Measurements from ENCODE around the gene TMEM39B.
A peak's percentile ranks its signal among the peaks of the same experiment; 100 is the strongest.
"Not testable (repeated sequence)": the region's sequence is repeated elsewhere in the genome, so short reads cannot be mapped to it uniquely, and the experiment has no call there.

TMEM39B gene

DNA sequence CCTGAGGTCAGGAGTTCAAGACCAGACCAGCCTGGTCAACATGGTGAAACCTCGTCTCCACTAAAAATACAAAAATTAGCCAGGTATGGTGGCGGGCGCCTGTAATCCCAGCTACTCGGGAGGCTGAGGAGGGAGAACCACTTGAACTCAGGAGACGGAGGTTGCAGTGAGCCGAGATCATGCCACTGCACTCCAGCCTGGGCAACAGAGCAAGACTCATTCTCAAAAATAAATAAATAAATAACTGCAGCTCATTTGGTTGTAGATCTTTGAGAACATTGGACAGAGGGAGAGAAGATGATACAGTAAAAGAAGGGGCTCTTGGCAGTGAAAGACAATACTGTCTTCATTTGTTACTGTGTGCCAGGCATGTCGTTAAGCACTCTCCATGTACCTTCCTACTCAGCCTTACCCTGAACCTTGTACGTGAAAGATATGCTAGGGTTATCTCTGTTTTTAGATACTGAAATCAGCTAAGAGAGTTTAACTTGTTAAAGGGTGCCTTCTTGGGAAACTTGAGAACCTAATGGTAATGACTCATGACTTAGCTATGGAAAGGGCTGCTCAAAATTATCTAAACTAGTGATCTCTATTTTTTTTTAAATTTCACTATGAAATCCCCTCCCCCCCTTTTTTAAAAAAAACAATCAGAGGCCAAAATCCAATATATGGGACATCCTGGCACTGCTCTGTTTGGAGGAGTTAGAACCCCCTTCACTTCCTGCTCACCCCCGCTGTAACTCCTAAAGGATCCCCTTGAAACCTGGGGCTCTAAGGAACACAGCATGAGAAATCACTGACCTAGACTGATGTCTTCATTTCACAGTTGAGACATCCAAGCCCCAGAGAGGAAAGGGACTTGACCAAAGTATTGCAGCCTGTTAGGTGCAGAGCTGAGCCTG is 28.3 kb downstream of the TMEM39B start:
- Histone ChIP-seq H3K4me3 (ENCODE audit: low read length) (no peak overlapping the region), H3K9ac (ENCODE audit: low read depth, low read length) (no peak overlapping the region), H3K9me3 (ENCODE audit: insufficient read depth, low read depth, low read length) (no peaks in the 10 kb centered on the region), H3K27me3 (ENCODE audit: insufficient read depth, low read length) (no peaks in the 10 kb centered on the region), H3K36me3 (ENCODE audit: insufficient read depth, low read depth, low read length) (peaks cover 49% of the 10 kb centered on the region), H3K27ac (ENCODE audit: low read length) (no peak overlapping the region), H3K4me1 (ENCODE audit: insufficient read depth, low read length) (no peaks in the 10 kb centered on the region)

DNA sequence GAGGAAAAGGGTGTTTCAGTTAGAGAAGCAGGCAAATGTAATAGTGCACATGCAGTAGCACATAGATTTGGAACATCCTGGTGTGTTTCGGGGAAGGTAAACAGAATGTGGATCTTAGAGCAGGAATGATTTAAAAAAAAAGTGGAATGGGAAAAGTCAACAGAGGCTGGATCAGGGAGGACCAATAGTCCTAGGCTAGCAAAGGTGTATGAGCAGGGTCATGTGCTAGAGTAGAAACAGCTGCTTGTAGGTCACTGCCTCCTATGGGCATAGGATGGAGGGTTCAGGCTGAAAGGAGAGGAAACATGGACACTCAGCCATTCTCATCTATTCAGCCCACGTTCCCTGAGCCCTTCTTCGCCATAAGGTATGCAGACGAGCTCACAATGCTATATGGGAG is 31.4 kb downstream of the TMEM39B start:
- H3K9ac ChIP-seq (ENCODE audit: low read depth, low read length) = no peak overlapping the region
- no peaks in the 10 kb centered on the region for H3K4me1 ChIP-seq (ENCODE audit: insufficient read depth, low read length)
- no peaks in the 10 kb centered on the region for H3K27me3 ChIP-seq (ENCODE audit: insufficient read depth, low read length)
- H3K27ac ChIP-seq (ENCODE audit: low read length) = no peak overlapping the region
- peaks cover 35% of the 10 kb centered on the region for H3K36me3 ChIP-seq (ENCODE audit: insufficient read depth, low read depth, low read length)
- H3K4me3 ChIP-seq (ENCODE audit: low read length) = no peak overlapping the region
- no peaks in the 10 kb centered on the region for H3K9me3 ChIP-seq (ENCODE audit: insufficient read depth, low read depth, low read length)

DNA sequence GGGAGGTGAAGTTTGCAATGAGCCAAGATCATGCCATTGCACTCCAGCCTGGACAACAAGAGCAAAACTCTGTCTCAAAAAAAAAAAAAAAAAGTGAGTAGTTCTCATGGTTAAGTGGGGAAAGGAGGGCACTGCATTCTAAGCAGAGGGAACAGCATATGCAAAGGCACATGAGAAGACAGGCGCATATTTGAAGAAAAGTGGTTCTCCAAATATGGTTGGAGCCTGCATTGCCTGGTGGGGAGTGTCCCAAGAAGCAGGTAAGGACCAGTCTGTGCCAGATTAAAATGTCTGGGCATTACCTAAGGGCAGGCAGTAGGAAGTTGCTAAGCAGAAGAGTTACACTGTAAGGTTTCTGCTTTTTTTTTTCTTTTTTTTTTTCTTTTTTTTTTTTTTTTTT is 32.6 kb downstream of the TMEM39B start:
- H3K4me3 ChIP-seq (ENCODE audit: low read length) = no peak overlapping the region
- H3K4me1 ChIP-seq (ENCODE audit: insufficient read depth, low read length) = no peaks in the 10 kb centered on the region
- H3K36me3 ChIP-seq (ENCODE audit: insufficient read depth, low read depth, low read length) = peaks cover 25% of the 10 kb centered on the region
- no peak overlapping the region for H3K27ac ChIP-seq (ENCODE audit: low read length)
- H3K27me3 ChIP-seq (ENCODE audit: insufficient read depth, low read length) = no peaks in the 10 kb centered on the region
- no peak overlapping the region for H3K9ac ChIP-seq (ENCODE audit: low read depth, low read length)
- no peaks in the 10 kb centered on the region for H3K9me3 ChIP-seq (ENCODE audit: insufficient read depth, low read depth, low read length)

DNA sequence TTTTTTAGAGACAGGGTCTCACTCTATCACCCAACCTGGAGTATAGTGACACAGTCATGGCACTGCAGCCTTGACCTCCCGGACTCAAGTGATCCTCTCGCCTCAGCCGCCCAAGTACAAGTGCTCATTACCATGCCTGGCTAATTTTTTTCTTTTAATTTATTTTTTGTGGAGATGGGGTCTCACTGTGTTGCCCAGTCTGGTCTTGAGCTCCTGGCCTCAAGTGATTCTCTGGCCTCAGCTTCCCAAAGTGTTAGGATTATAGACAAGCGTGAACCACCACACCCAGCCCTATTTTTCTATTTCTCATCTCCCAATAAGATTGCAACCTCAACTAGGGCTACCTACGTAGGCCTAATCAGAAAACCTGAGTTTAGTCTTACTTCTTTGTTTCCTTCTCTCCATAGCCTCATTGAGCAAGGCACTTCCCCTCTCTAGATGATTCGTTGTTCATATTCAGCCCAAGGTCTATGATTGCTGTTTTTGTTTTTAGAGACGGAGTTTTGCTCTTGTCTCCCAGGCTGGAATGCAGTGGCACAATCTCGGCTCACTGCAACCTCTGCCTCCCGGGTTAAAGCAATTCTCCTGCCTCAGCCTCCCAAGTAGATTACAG is 34.0 kb downstream of the TMEM39B start:
- Histone ChIP-seq H3K9ac (ENCODE audit: low read depth, low read length) (no peak overlapping the region), H3K27ac (ENCODE audit: low read length) (no peak overlapping the region), H3K4me1 (ENCODE audit: insufficient read depth, low read length) (no peaks in the 10 kb centered on the region), H3K36me3 (ENCODE audit: insufficient read depth, low read depth, low read length) (peaks cover 12% of the 10 kb centered on the region; the same call in 1 of the 2 replicates), H3K27me3 (ENCODE audit: insufficient read depth, low read length) (no peaks in the 10 kb centered on the region), H3K9me3 (ENCODE audit: insufficient read depth, low read depth, low read length) (no peaks in the 10 kb centered on the region), H3K4me3 (ENCODE audit: low read length) (no peak overlapping the region)

DNA sequence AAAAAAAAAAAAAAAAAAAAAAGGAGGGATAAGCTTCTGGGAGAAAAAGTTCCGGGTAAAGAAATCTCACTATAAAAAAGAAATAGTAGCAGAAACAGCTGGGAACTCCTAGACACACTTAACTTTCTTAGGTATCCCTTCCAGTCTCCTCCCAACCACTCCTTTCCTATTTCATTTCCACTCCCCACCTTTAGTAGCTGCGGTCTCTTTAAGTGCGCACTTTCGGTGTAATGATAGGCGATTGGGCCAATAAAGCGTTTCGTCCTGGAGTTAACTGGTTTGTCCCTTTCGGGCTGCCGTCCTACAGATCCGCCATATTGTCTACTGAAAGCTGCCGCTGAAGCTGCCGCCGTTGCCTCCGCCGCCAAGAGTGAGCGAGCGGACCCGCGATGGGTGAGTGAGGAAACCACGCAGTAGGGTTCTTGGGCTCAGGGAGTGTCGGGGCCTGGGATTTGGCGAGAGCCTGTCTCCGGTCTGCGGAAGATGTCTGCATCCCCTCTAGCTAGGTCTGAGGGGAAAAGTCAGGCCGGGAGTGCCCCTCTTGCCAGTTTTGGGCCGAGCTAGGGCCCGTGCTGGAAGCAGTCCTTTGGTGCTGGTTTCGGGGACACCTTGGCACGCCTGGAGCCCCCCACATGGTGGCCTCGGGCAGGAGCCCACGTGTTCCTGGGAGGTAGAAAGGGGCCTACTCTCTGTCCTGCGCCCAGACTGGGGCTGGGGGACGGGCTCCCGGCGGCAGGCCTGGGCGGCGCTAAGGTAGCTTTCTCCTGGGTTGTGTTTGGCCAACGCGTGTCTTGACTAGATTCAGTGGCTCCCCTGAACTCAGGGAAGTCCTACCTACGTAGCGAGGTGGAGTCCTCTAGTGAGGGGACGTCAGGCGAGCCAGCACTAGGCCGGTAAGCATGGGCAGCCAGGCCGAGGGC is 35.3 kb downstream of the TMEM39B start, which contains the start of gene KPNA6:
Gene KPNA6, plus strand, starts transcription at position 315 of the 920 bp plus-strand sequence. Its CDS starts 75 bp downstream, at position 390.
- no peaks in the 10 kb centered on the region for H3K9me3 ChIP-seq (ENCODE audit: insufficient read depth, low read depth, low read length)
- H3K27me3 ChIP-seq (ENCODE audit: insufficient read depth, low read length) = no peaks in the 10 kb centered on the region
- no peaks in the 10 kb centered on the region for H3K4me1 ChIP-seq (ENCODE audit: insufficient read depth, low read length)
- peak within 1 kb of the TSS; percentile 95 for H3K9ac ChIP-seq (ENCODE audit: low read depth, low read length)
- peaks cover under 1% of the 10 kb centered on the region; the same call in 1 of the 2 replicates for H3K36me3 ChIP-seq (ENCODE audit: insufficient read depth, low read depth, low read length)
- H3K27ac ChIP-seq (ENCODE audit: low read length) = peak within 1 kb of the TSS; percentile 49
- peak within 1 kb of the TSS; percentile 91 for H3K4me3 ChIP-seq (ENCODE audit: low read length)

DNA sequence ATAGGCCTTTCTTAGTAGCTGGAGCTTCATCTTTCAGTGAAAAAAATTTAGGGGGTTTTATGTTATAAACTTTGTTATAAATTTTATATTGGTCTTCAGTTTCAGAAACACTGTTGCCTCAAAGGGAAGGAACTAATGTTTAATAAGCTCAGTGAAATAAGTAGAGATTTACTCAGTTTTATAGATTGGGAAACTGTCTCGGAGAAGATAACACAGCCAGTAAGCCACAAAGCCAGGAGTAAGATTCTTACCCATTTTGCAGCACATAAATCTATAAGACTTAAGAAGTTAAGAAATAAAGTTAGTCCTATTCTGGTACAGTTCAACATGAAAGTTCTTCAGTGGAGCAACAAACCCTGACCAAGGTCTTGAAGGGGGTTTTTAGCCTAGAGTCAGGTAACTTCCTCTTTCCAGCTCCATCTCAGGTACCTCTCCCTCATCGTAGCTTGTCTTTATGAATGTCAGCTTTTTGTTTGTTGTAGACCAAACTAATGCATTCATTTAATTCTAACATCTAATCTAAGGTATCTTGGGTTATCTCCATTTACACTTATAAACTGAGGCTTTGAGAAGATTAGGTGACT is 38.4 kb downstream of the TMEM39B start:
- Histone ChIP-seq H3K27me3 (ENCODE audit: insufficient read depth, low read length) (no peaks in the 10 kb centered on the region), H3K9me3 (ENCODE audit: insufficient read depth, low read depth, low read length) (no peaks in the 10 kb centered on the region), H3K4me3 (ENCODE audit: low read length) (no peak overlapping the region), H3K36me3 (ENCODE audit: insufficient read depth, low read depth, low read length) (no peaks in the 10 kb centered on the region), H3K4me1 (ENCODE audit: insufficient read depth, low read length) (no peaks in the 10 kb centered on the region), H3K9ac (ENCODE audit: low read depth, low read length) (no peak overlapping the region), H3K27ac (ENCODE audit: low read length) (no peak overlapping the region)

DNA sequence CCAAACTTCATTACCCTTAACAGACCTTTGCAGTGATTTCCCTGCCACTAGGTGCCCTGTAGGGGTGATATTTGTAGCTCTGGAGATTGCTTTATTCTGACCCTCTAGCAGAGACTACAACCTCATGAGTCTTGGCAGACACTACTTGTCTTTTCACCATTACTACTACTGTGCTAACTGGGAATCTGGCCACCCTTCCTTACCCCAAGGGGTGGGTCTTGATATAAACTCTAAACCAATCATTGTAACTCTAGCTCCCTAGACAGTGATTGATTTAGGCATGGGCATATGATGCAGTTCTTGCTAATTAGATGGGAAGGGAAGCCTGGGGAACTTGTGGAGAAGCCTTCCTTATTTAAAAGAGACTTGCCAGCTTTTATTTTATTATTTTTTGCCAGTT is 39.0 kb downstream of the TMEM39B start:
- H3K4me3 ChIP-seq (ENCODE audit: low read length) = no peak overlapping the region
- H3K27me3 ChIP-seq (ENCODE audit: insufficient read depth, low read length) = no peaks in the 10 kb centered on the region
- H3K36me3 ChIP-seq (ENCODE audit: insufficient read depth, low read depth, low read length) = no peaks in the 10 kb centered on the region
- no peak overlapping the region for H3K9ac ChIP-seq (ENCODE audit: low read depth, low read length)
- H3K27ac ChIP-seq (ENCODE audit: low read length) = no peak overlapping the region
- H3K4me1 ChIP-seq (ENCODE audit: insufficient read depth, low read length) = no peaks in the 10 kb centered on the region
- H3K9me3 ChIP-seq (ENCODE audit: insufficient read depth, low read depth, low read length) = no peaks in the 10 kb centered on the region

DNA sequence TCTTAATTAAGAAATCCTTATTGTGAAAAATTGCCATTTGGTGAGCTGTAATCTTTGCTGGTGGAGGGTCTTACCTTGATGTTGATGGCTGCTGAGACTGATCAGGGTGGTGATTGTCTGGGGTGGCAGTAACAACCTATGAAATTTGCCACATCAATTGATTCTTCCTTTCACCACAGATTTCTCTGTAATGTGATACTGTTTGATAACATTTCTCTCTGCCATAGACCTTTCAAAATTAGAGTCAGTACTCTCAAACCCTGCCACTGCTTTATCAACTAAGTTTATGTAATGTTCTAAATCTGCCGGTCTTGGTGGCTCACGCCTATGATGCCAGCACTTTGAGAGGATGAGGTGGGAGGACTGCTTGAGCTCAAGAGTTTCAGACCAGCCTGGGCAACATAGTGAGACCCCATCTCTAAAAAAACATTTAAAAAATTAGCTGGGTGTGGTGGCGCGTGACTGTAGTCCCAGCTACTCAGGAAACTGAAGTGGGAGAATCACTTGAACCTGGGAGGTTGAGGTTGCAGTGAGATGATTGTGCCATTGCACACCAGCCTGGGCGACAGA is 40.2 kb downstream of the TMEM39B start:
- H3K9ac ChIP-seq (ENCODE audit: low read depth, low read length) = no peak overlapping the region
- H3K36me3 ChIP-seq (ENCODE audit: insufficient read depth, low read depth, low read length) = no peaks in the 10 kb centered on the region
- no peak overlapping the region for H3K27ac ChIP-seq (ENCODE audit: low read length)
- no peaks in the 10 kb centered on the region for H3K27me3 ChIP-seq (ENCODE audit: insufficient read depth, low read length)
- no peak overlapping the region for H3K4me3 ChIP-seq (ENCODE audit: low read length)
- no peaks in the 10 kb centered on the region for H3K4me1 ChIP-seq (ENCODE audit: insufficient read depth, low read length)
- H3K9me3 ChIP-seq (ENCODE audit: insufficient read depth, low read depth, low read length) = no peaks in the 10 kb centered on the region

DNA sequence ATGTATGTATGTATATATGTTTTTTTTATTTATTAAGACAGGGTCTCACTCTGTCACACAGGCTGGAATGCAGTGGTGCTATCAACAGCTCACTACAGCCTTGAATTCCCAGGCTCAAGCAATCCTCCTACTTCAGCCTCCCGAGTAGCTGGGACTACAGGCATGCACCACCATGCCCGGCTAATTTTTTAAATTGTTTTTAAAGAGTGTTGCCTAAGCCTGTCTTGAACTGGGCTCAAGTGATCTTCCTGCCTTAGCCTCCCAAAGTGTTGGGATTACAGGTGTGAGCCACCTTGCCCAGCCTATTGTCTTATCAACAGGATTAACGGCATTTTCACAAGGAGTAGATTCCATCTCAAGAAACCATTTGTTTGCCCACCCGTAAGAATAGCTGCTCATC is 40.7 kb downstream of the TMEM39B start:
- H3K9me3 ChIP-seq (ENCODE audit: insufficient read depth, low read depth, low read length); H3K4me3 ChIP-seq (ENCODE audit: low read length); H3K27me3 ChIP-seq (ENCODE audit: insufficient read depth, low read length); H3K27ac ChIP-seq (ENCODE audit: low read length); H3K9ac ChIP-seq (ENCODE audit: low read depth, low read length); H3K36me3 ChIP-seq (ENCODE audit: insufficient read depth, low read depth, low read length); H3K4me1 ChIP-seq (ENCODE audit: insufficient read depth, low read length): not testable (repeated sequence)

DNA sequence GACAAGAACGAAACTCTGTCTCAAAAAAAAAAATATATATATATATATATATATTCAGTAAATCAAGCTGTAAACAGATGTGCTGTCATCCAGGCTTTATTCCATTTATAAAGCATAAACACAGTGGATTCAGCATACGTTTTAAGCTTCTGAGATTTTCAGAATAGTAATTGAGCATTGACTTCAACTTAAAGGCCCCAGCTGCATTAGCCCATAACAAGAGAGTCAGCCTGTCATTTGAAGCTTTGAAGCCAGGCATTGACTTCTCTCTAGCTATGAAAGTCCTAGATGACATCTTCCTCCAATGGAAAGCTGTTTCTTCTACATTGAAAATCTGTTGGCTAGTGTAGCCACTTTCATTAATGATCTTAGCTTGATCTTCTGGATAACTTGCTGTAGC is 41.7 kb downstream of the TMEM39B start:
- Histone ChIP-seq H3K36me3 (ENCODE audit: insufficient read depth, low read depth, low read length) (no peaks in the 10 kb centered on the region), H3K4me1 (ENCODE audit: insufficient read depth, low read length) (no peaks in the 10 kb centered on the region)

DNA sequence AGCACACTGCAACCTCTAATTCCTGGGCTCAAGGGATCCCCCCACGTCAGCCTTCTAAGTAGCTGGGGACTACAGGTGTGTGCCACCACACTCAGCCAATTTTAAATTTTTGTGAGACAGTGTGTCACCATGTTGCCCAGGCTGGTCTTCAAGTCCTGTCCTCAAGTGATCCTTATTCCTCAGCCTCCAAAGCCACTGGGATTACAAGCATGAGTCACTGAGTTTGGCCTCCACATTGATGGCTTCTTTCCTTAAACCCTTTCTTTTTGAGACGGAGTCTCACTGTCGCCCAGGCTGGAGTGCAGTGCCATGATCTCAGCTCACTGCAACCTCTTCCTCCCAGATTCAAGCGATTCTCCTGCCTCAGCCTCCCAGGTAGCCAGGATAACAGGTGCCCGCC is 42.8 kb downstream of the TMEM39B start:
- Histone ChIP-seq H3K9ac (ENCODE audit: low read depth, low read length) (no peak overlapping the region), H3K27me3 (ENCODE audit: insufficient read depth, low read length) (no peaks in the 10 kb centered on the region), H3K4me3 (ENCODE audit: low read length) (no peak overlapping the region), H3K9me3 (ENCODE audit: insufficient read depth, low read depth, low read length) (no peaks in the 10 kb centered on the region), H3K27ac (ENCODE audit: low read length) (no peak overlapping the region), H3K4me1 (ENCODE audit: insufficient read depth, low read length) (no peaks in the 10 kb centered on the region), H3K36me3 (ENCODE audit: insufficient read depth, low read depth, low read length) (no peaks in the 10 kb centered on the region)

More for the DNA sequence above, 41.7 kb downstream of the TMEM39B start:
- Histone ChIP-seq H3K9me3 (ENCODE audit: insufficient read depth, low read depth, low read length) (no peaks in the 10 kb centered on the region), H3K27ac (ENCODE audit: low read length) (no peak overlapping the region), H3K9ac (ENCODE audit: low read depth, low read length) (no peak overlapping the region), H3K27me3 (ENCODE audit: insufficient read depth, low read length) (no peaks in the 10 kb centered on the region), H3K4me3 (ENCODE audit: low read length) (no peak overlapping the region)
